ENCODE data around the gene PDCD10. TPM values are rescaled to one million over a fixed set of nuclear protein-coding genes. Genes with fewer than 3 reads are reported as not detected.

PDCD10 gene
- total and polyA plus RNA-seq, 4 donors: 26.7 to 113 (median 51.5) TPM

- 23% methylated on average over 3 of the region's 3 CpGs for WGBS, 2 donors
- DNase-seq (no peak), ATAC-seq (ENCODE audit: insufficient read depth, low FRiP score) (no peak)
- Histone ChIP-seq H3K27ac (ENCODE audit: low read depth in 1 of 2, low read length in 1 of 2) (no peak overlapping the region), H3K36me3 (ENCODE audit: control insufficient read depth in 4 of 4, insufficient read depth in 4 of 4, low read length in 4 of 4) (no peaks in the 10 kb centered on the region), H3K9me3 (ENCODE audit: control insufficient read depth in 4 of 4, insufficient read depth in 3 of 4, low read length in 3 of 4) (peaks cover 0 to 2% (median under 1%) of the 10 kb centered on the region in 4 donors), H3K9ac (ENCODE audit: insufficient read depth in 1 of 2, low read length in 2 of 2) (no peak overlapping the region), H3K4me1 (ENCODE audit: control insufficient read depth in 5 of 5, insufficient read depth in 5 of 5, low read length in 5 of 5) (peaks cover 0 to 2% (median 0%) of the 10 kb centered on the region in 5 donors), H3K4me3 (no peak overlapping the region), H3K27me3 (ENCODE audit: control insufficient read depth in 3 of 3, insufficient read depth in 3 of 3, low read length in 2 of 3) (no peaks in the 10 kb centered on the region)
- TF ChIP-seq, protein P1, sequence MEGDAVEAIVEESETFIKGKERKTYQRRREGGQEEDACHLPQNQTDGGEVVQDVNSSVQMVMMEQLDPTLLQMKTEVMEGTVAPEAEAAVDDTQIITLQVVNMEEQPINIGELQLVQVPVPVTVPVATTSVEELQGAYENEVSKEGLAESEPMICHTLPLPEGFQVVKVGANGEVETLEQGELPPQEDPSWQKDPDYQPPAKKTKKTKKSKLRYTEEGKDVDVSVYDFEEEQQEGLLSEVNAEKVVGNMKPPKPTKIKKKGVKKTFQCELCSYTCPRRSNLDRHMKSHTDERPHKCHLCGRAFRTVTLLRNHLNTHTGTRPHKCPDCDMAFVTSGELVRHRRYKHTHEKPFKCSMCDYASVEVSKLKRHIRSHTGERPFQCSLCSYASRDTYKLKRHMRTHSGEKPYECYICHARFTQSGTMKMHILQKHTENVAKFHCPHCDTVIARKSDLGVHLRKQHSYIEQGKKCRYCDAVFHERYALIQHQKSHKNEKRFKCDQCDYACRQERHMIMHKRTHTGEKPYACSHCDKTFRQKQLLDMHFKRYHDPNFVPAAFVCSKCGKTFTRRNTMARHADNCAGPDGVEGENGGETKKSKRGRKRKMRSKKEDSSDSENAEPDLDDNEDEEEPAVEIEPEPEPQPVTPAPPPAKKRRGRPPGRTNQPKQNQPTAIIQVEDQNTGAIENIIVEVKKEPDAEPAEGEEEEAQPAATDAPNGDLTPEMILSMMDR (IDR thresholded peaks at IDR 0.05; ENCODE audit: control extremely low read depth, extremely low read depth): no peak
Observed at GRCh38 chr3:167772992-167773391, 38.3 kb upstream of the PDCD10 start.

DNA sequence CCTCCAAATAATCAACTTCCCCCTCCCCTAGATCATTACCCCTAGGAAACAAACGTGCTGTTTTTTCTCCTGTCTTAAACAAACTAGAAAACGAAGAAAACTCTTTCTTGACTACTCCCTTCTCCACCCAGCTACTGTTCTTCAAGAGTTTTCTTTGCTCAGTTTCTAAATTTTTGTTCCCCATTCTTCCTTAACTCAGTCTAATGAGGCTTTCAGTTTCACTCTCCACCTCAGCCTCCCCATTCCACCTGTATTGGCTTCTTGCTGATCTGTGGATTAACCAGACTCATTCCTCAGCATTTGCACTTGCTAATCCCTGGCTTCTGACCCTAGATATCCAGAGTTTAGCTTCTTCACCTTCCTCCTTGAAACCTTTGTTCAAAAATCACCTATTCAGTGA is 27.6 kb upstream of the PDCD10 start:
- no peak for DNase-seq
- 47 to 56% methylated on average over 2 of the region's 2 CpGs for WGBS, 2 donors

DNA sequence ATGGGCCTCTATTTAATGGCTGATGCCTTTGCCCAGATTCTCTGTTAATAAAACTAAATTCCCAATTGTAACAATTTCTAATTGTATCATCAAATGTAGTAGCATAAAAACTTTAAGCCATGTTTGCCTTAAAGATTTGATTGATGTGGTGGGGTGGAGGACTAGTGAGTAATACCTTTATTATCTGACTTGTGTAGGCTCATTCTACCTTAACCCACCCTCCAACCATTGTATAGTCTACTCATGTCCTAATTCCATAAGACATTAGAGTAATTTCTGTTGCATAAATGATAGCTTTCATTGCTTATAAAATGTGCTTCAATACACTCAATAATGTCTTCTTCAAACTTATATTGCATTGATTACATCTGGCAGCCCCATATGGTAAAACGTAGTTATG is 26.6 kb upstream of the PDCD10 start:
- 74 to 95% methylated on average over 1 of the region's 1 CpG for WGBS, 2 donors
- no peak for DNase-seq
- Histone ChIP-seq H3K27ac (ENCODE audit: low read depth in 1 of 2, low read length in 1 of 2) (no peak overlapping the region), H3K4me1 (ENCODE audit: control insufficient read depth in 5 of 5, insufficient read depth in 5 of 5, low read length in 5 of 5) (no peaks in the 10 kb centered on the region), H3K4me3 (no peak overlapping the region), H3K9me3 (ENCODE audit: control insufficient read depth in 4 of 4, insufficient read depth in 3 of 4, low read length in 3 of 4) (peaks cover 0 to 8% (median 0%) of the 10 kb centered on the region in 4 donors), H3K9ac (ENCODE audit: insufficient read depth in 1 of 2, low read length in 2 of 2) (no peak overlapping the region), H3K27me3 (ENCODE audit: control insufficient read depth in 3 of 3, insufficient read depth in 3 of 3, low read length in 2 of 3) (no peaks in the 10 kb centered on the region), H3K36me3 (ENCODE audit: control insufficient read depth in 4 of 4, insufficient read depth in 4 of 4, low read length in 4 of 4) (no peaks in the 10 kb centered on the region)
- no peak for ATAC-seq (ENCODE audit: insufficient read depth, low FRiP score)
- TF ChIP-seq, protein P1 (IDR thresholded peaks at IDR 0.05; ENCODE audit: control extremely low read depth, extremely low read depth): no peak

More for the DNA sequence above, 27.6 kb upstream of the PDCD10 start:
- no peak overlapping the region for H3K9ac ChIP-seq (ENCODE audit: insufficient read depth in 1 of 2, low read length in 2 of 2)
- TF ChIP-seq, protein P1 (IDR thresholded peaks at IDR 0.05; ENCODE audit: control extremely low read depth, extremely low read depth): no peak
- H3K27ac ChIP-seq (ENCODE audit: low read depth in 1 of 2, low read length in 1 of 2): no peak overlapping the region
- no peaks in the 10 kb centered on the region for H3K4me1 ChIP-seq (ENCODE audit: control insufficient read depth in 5 of 5, insufficient read depth in 5 of 5, low read length in 5 of 5)
- peaks cover 0 to 8% (median 0%) of the 10 kb centered on the region in 4 donors for H3K9me3 ChIP-seq (ENCODE audit: control insufficient read depth in 4 of 4, insufficient read depth in 3 of 4, low read length in 3 of 4)
- H3K27me3 ChIP-seq (ENCODE audit: control insufficient read depth in 3 of 3, insufficient read depth in 3 of 3, low read length in 2 of 3): no peaks in the 10 kb centered on the region
- ATAC-seq (ENCODE audit: insufficient read depth, low FRiP score): no peak
- H3K4me3 ChIP-seq: no peak overlapping the region
- H3K36me3 ChIP-seq (ENCODE audit: control insufficient read depth in 4 of 4, insufficient read depth in 4 of 4, low read length in 4 of 4): no peaks in the 10 kb centered on the region

DNA sequence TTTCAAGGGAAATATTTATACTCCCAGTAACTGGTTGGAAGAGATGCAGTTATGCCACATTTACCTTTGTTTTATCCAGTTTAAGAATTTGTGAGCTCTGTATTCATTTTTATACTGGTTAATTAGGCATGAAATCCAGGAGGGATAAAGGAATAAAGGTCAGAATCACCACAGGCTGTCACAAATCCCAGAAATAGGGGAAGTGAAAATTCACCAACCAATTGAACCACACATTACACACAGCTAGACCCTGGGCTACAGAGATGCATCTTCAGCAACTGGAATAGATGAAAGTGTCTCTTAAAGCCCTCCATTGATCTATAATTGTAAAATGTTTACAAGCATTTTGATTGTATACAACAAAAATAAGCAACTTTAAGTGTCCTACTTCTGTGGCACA is 19.4 kb upstream of the PDCD10 start:
- H3K9me3 ChIP-seq (ENCODE audit: control insufficient read depth in 4 of 4, insufficient read depth in 3 of 4, low read length in 3 of 4): no peaks in the 10 kb centered on the region
- no peak overlapping the region for H3K4me3 ChIP-seq
- DNase-seq (no peak), ATAC-seq (ENCODE audit: insufficient read depth, low FRiP score) (no peak)
- H3K27ac ChIP-seq (ENCODE audit: low read depth in 1 of 2, low read length in 1 of 2): no peak overlapping the region
- TF ChIP-seq, protein P1 (IDR thresholded peaks at IDR 0.05; ENCODE audit: control extremely low read depth, extremely low read depth): no peak
- no peaks in the 10 kb centered on the region for H3K4me1 ChIP-seq (ENCODE audit: control insufficient read depth in 5 of 5, insufficient read depth in 5 of 5, low read length in 5 of 5)
- H3K9ac ChIP-seq (ENCODE audit: insufficient read depth in 1 of 2, low read length in 2 of 2): no peak overlapping the region
- no peaks in the 10 kb centered on the region for H3K36me3 ChIP-seq (ENCODE audit: control insufficient read depth in 4 of 4, insufficient read depth in 4 of 4, low read length in 4 of 4)
- H3K27me3 ChIP-seq (ENCODE audit: control insufficient read depth in 3 of 3, insufficient read depth in 3 of 3, low read length in 2 of 3): no peaks in the 10 kb centered on the region

All from lung (tissue), 12 donors.